Muscle of leg (tissue), 11 donors: ENCODE measurements around the gene MRTFB. TPM values are rescaled to one million over a fixed set of nuclear protein-coding genes. Genes with fewer than 3 reads are reported as not detected.

Source experiments
- DNase-seq: peaks from one replicate; pipeline ENCODE4 v3.0.0; 2013
- H3K27ac ChIP-seq: one replicate; pipeline ENCODE4 v1.5.1; 2013; ENCODE audit warnings: mild to moderate bottlenecking, low read length, control low read depth
- H3K27me3 ChIP-seq: one replicate; pipeline ENCODE4 v1.6.1; 2013; ENCODE audit warnings: low read length; ENCODE audit not compliant: control insufficient read depth, insufficient read depth
- H3K36me3 ChIP-seq: one replicate; pipeline ENCODE4 v1.6.1; 2013; ENCODE audit warnings: low read length; ENCODE audit not compliant: control insufficient read depth, insufficient read depth
- H3K4me1 ChIP-seq: one replicate; pipeline ENCODE4 v1.6.1; 2013; ENCODE audit warnings: low read length; ENCODE audit not compliant: control insufficient read depth, insufficient read depth
- H3K4me3 ChIP-seq: one replicate; pipeline ENCODE4 v1.5.1; 2013; ENCODE audit warnings: low read length, control low read depth
- H3K9me3 ChIP-seq: replicated peaks from 2 replicates; pipeline ENCODE4 v1.6.1; 2013; ENCODE audit warnings: low read depth, low read length; ENCODE audit not compliant: control insufficient read depth
- WGBS: methylation state at CpG from one replicate; pipeline ENCODE4 v1.1.5; 2013; ENCODE audit warnings: missing lambda C conversion rate; ENCODE audit not compliant: insufficient coverage; 5-methylcytosine and 5-hydroxymethylcytosine counted together
- polyA plus RNA-seq, 8 donors: library from polyadenylated mRNA; unstranded; fragments of 120-200 nt; gene quantifications; one replicate each; pipeline versions ENCODE4 v1.2.1 to v1.2.3, GENCODE V29; 2013; ENCODE audit warnings: inconsistent platforms in 1 of 8, low replicate concordance in 1 of 8; ENCODE audit not compliant: insufficient read length in 8 of 8, insufficient read depth in 1 of 8
- total RNA-seq: library from RNA; stranded (reverse); fragments of 120-200 nt; gene quantifications from one replicate; pipeline ENCODE4 v1.2.4, GENCODE V29; 2013

The MRTFB gene
- total and polyA plus RNA-seq, 9 donors, result 12.4 to 22.3 (median 17.0) TPM

GRCh38 chr16:14087590-14088154 is 16.6 kb downstream of the MRTFB start:
- no peak for DNase-seq
- Histone ChIP-seq H3K4me3 (no peak overlapping the region), H3K27ac (no peak overlapping the region), H3K36me3 (peaks cover 8% of the 10 kb centered on the region), H3K9me3 (no peaks in the 10 kb centered on the region), H3K27me3 (no peaks in the 10 kb centered on the region), H3K4me1 (no peaks in the 10 kb centered on the region)
- no CpG with 5 or more reads among the region's 3 CpGs for WGBS

DNA sequence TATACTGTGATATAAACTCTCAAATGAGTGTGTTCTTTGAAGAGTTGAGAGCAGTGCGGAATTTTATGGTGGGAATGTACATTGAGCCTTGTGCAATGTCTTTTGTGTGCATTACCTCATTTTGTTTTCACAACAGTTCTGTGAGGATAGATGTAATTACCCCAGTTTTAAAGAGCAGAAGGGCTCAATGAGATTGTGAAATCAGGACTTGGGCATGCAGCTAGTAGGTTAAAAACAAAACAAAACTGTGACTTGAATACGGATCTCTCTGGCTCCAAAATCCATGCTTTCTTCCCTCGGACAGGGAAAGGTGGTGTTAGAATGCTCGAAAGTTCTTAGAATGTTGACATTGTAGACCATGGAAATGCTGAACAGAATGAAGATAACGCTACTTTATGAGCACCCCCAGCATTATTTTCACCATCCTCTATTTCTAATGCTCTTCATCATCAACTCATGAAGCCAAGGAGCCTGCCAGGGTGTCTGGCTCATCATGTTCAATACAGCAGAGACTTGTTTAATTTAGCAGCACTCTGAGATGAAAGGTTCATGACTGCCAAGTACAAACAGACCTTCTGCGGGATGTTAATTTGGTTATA is 17.1 kb downstream of the MRTFB start:
- no peaks in the 10 kb centered on the region for H3K9me3 ChIP-seq
- H3K4me3 ChIP-seq, result no peak overlapping the region
- no peak for DNase-seq
- H3K27me3 ChIP-seq, result no peaks in the 10 kb centered on the region
- WGBS, result 100% methylated on average over 3 of the region's 6 CpGs
- no peak overlapping the region for H3K27ac ChIP-seq
- H3K4me1 ChIP-seq, result no peaks in the 10 kb centered on the region
- peaks cover 6% of the 10 kb centered on the region for H3K36me3 ChIP-seq

DNA sequence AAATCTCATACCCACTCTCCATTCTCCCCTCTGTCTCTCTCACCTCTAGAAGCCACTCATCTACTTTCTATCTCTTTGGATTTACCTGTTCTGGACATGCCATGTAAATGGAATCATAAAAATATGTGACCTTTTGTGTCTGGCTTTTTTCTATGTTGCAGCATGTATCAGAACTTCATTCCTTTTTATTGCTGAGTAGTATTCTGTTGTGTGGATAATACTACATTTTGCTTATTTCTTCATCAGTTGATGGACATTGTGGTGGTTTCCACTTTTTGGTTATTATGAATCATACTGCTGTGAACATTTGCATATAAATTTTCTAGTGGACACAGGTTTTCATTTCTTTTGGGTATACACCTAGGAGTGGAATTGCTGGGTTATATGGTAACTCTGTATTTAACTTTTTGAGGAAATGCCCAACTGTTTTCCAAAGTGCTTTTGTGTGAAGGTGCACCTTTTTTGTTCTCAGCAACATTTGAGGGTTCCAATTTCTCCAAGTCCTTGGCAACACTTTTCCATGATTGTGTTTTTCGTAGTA is 18.2 kb downstream of the MRTFB start:
- H3K4me3 ChIP-seq, result no peak overlapping the region
- WGBS, result no CpG with 5 or more reads among the region's 1 CpG
- no peaks in the 10 kb centered on the region for H3K9me3 ChIP-seq
- H3K4me1 ChIP-seq, result no peaks in the 10 kb centered on the region
- no peak for DNase-seq
- no peaks in the 10 kb centered on the region for H3K36me3 ChIP-seq
- no peak overlapping the region for H3K27ac ChIP-seq
- H3K27me3 ChIP-seq, result no peaks in the 10 kb centered on the region

GRCh38 chr16:14092561-14092960 is 21.4 kb downstream of the MRTFB start:
- Histone ChIP-seq H3K36me3 (no peaks in the 10 kb centered on the region), H3K4me1 (no peaks in the 10 kb centered on the region), H3K27ac (no peak overlapping the region), H3K27me3 (no peaks in the 10 kb centered on the region), H3K9me3 (no peaks in the 10 kb centered on the region), H3K4me3 (no peak overlapping the region)
- DNase-seq, result no peak

DNA sequence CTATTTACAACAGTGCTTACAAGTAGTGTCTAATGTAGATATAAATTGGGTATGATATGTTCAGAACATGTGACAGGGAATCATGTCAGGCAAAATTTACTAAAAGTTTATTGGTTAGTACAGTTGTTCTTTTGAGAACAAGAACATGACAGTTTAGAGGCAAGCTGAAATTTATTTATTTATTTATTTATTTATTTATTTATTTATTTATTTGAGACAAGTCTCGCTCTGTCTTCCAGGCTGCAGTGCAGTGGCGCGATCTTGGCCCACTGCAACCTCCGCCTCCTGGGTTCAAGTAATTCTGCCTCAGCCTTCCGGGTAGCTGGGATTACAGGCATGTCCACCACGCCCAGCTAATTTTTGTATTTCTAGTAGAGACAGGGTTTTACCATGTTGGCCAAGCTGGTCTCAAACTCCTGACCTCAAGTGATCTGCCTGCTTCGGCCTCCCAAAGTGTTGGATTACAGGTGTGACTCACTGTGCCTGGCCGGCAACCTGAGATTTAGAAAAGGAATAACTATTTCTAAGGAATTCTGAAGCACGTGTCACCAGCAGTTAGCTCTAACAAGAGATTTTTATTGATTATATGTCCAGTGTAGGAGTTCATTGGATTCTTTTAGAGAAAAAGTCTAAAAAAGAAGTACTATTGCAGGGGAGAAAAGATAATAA is 24.9 kb downstream of the MRTFB start:
- DNase-seq, result no peak
- Histone ChIP-seq H3K4me1 (no peaks in the 10 kb centered on the region), H3K27me3 (no peaks in the 10 kb centered on the region), H3K4me3 (no peak overlapping the region), H3K27ac (no peak overlapping the region), H3K9me3 (no peaks in the 10 kb centered on the region), H3K36me3 (no peaks in the 10 kb centered on the region)
- 88% methylated on average over 8 of the region's 9 CpGs for WGBS

- Histone ChIP-seq H3K4me1 (no peaks in the 10 kb centered on the region), H3K9me3 (no peaks in the 10 kb centered on the region), H3K27ac (no peak overlapping the region), H3K4me3 (no peak overlapping the region), H3K27me3 (no peaks in the 10 kb centered on the region), H3K36me3 (no peaks in the 10 kb centered on the region)
- WGBS, result 50% methylated on average over 1 of the region's 4 CpGs
- DNase-seq, result no peak
Observed at GRCh38 chr16:14097182-14097959, 26.3 kb downstream of the MRTFB start.

DNA sequence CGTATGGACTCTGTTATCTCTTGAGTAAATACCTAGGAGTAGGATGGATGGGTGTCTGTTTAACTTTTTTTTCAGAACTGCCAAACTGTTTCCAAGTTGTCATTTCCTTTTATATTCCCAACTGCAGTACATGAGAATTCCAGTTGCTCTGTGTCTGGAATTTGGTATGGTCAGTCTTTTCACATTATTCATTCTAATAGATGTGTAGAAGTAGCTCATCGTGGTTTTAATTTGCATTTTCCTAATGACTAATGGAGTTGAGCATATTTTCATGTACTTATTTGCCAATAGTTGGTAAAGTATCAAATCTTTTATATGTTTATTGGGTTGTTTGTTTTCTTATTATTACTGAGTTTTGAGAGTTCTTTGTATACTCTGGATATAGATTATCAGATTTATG is 27.0 kb downstream of the MRTFB start:
- DNase-seq, result no peak
- no CpG with 5 or more reads among the region's 2 CpGs for WGBS
- Histone ChIP-seq H3K9me3 (no peaks in the 10 kb centered on the region), H3K36me3 (no peaks in the 10 kb centered on the region), H3K27ac (no peak overlapping the region), H3K27me3 (no peaks in the 10 kb centered on the region), H3K4me3 (no peak overlapping the region), H3K4me1 (no peaks in the 10 kb centered on the region)

DNA sequence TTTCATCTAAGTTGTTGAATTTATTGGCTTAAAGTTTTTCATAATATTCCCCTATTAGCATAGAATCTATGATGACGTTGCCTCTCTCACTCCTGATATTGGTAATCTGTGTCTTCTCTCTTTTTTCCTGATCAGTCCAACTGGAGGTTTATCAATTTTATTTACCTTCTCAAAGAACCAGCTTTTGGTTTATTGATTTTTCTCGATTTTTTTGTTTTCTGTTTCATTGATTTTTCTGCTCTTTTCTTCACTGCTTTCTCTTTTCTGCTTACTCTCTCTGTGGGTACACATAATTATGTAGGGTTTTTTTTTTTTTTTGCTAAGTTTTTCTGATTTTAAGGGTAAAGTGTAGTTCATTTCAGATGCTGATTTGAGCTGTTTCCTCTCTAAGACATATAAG is 29.7 kb downstream of the MRTFB start:
- WGBS, result no CpG with 5 or more reads among the region's 2 CpGs
- Histone ChIP-seq H3K27me3 (no peaks in the 10 kb centered on the region), H3K36me3 (no peaks in the 10 kb centered on the region), H3K4me1 (peaks cover 3% of the 10 kb centered on the region), H3K27ac (no peak overlapping the region), H3K4me3 (no peak overlapping the region), H3K9me3 (no peaks in the 10 kb centered on the region)
- no peak for DNase-seq

DNA sequence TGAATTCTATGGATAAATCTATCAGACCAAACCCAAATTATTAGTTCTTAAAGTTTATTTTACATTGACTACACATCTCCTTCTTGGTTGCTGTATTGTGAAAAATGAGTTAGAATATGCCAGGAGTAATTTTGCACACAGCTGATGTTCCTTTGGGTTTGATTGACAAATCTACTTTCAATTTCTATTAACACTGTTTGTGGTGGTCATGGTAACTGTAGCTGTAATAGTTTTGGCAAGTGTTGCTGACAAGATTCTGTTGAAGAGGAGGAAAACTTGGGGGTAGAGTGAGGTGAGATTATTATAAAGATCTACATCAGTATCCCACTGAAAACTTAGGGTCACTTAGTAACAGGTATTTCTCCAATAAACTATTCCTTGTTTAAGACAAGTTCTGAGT is 30.3 kb downstream of the MRTFB start:
- no peaks in the 10 kb centered on the region for H3K36me3 ChIP-seq
- no peaks in the 10 kb centered on the region for H3K27me3 ChIP-seq
- DNase-seq, result no peak
- H3K4me1 ChIP-seq, result peaks cover 3% of the 10 kb centered on the region
- no peak overlapping the region for H3K4me3 ChIP-seq
- H3K9me3 ChIP-seq, result no peaks in the 10 kb centered on the region
- H3K27ac ChIP-seq, result no peak overlapping the region
